Aorta (tissue), 5 donors: ENCODE measurements around the gene CDK14. TPM values are rescaled to one million over a fixed set of nuclear protein-coding genes. Genes with fewer than 3 reads are reported as not detected.

Experiments
- ATAC-seq: fragments of 200-7000 bp; cut with Tn5 transposase; one replicate; pipeline ENCODE4 v1.9.1; 2022; ENCODE audit warnings: moderate library complexity; ENCODE audit not compliant: low FRiP score
- DNase-seq, 2 donors: peaks; one replicate each; pipeline ENCODE4 v3.0.0-alpha.2; 2020
- H3K27ac ChIP-seq, 2 donors: one replicate each; pipeline ENCODE4 v1.5.1; 2013; ENCODE audit warnings: low read length in 2 of 2, mild to moderate bottlenecking in 2 of 2, moderate library complexity in 2 of 2, control low read depth in 1 of 2, inconsistent platforms in 1 of 2, low read depth in 1 of 2
- H3K27me3 ChIP-seq, 2 donors: one replicate each; pipeline ENCODE4 v1.6.1; 2013; ENCODE audit warnings: control low read depth in 1 of 2, low read length in 1 of 2, mild to moderate bottlenecking in 1 of 2, moderate library complexity in 1 of 2; ENCODE audit not compliant: insufficient read depth in 2 of 2, control insufficient read depth in 1 of 2
- H3K36me3 ChIP-seq, 2 donors: one replicate each; pipeline ENCODE4 v1.6.1; 2013; ENCODE audit warnings: control low read depth in 1 of 2, low read length in 1 of 2, mild to moderate bottlenecking in 1 of 2; ENCODE audit not compliant: insufficient read depth in 2 of 2, control insufficient read depth in 1 of 2
- H3K4me1 ChIP-seq, 2 donors: one replicate each; pipeline ENCODE4 v1.6.1; 2013; ENCODE audit warnings: low read length in 2 of 2, control low read depth in 1 of 2, mild to moderate bottlenecking in 1 of 2, moderate library complexity in 1 of 2; ENCODE audit not compliant: insufficient read depth in 2 of 2, control insufficient read depth in 1 of 2
- H3K4me3 ChIP-seq, 2 donors: one replicate each; pipeline ENCODE4 v1.5.1; 2013; ENCODE audit warnings: low read length in 2 of 2, control low read depth in 1 of 2, mild to moderate bottlenecking in 1 of 2
- H3K9me3 ChIP-seq: one replicate; pipeline ENCODE4 v1.6.1; 2013; ENCODE audit warnings: mild to moderate bottlenecking, low read length; ENCODE audit not compliant: control insufficient read depth
- WGBS, 2 donors: extraction: QIAGEN DNeasy Blood & Tissue Kit; methylation state at CpG; one replicate each; pipeline ENCODE4 v1.1.7; 2013; 5-methylcytosine and 5-hydroxymethylcytosine counted together
- intact Hi-C, 2 donors: fragments of 100-400 bp; cut with DNase I; formaldehyde crosslinking; loops; one replicate each; pipeline versions ENCODE4 v1.14.2 to v1.15.0; 2022
- polyA plus RNA-seq, 2 donors: library from polyadenylated mRNA; stranded (reverse); fragments of 200-250 nt; gene quantifications; one replicate each; pipeline ENCODE4 v1.2.3, GENCODE V29; 2013
- total RNA-seq, 2 donors: library from RNA; stranded (reverse); fragmentation: NEBNext Ultra II Directional; extraction: Animal tissue kit (Norgen Biotek cat#: 25700); gene quantifications; one replicate each; pipeline ENCODE4 v1.2.1, GENCODE V29; 2021
- donor health status: healthy with polysubstance abuse.
- donor health status: Bipolar disorder and iron deficiency.
- donor health status: DM: no; HTN: no; CAD: no.
- donor health status: DM: no; HTN: no; CAD: no.
- donor health status: DM: yes; HTN: yes; CAD: no.

CDK14 gene
- total and polyA plus RNA-seq, 4 donors, result 4.6 to 72.4 (median 29.5) TPM

DNA sequence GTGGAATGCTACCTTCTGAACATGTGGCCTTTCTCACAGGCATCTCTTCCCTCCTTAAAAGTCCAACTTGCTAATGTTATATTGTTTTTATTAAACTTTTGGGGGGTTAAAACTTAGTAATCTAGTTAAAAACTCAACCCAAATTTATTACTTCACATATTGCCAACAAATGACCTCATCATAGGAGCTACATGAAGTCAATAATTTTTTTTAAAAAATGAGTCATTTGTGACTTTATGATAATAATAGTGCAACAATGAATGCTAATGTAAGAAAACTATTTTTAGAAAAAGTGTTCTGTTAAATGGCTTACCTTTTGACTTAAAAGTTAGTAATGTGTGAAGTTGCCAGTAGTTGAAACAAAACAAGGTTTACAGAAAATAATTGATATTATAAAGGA, 342.2 kb downstream of the CDK14 start:
- DNase-seq (no peak), ATAC-seq (no peak)

GRCh38 chr7:90939666-90940065, 343.5 kb downstream of the CDK14 start:
- Histone ChIP-seq H3K9me3 (no peaks in the 10 kb centered on the region), H3K4me1 (peaks cover 0 to 2% of the 10 kb centered on the region in 2 donors), H3K27ac (no peak overlapping the region), H3K4me3 (no peak overlapping the region), H3K27me3 (no peaks in the 10 kb centered on the region), H3K36me3 (no peaks in the 10 kb centered on the region)
- DNase-seq, result no peak
- no peak for ATAC-seq
- intact Hi-C loops, result no loop called here
- WGBS, 2 donors, result 11 to 21% methylated on average over 3 of the region's 3 CpGs

More for the DNA sequence above, 342.2 kb downstream of the CDK14 start:
- H3K27ac ChIP-seq, result no peak overlapping the region
- H3K27me3 ChIP-seq, result no peaks in the 10 kb centered on the region
- intact Hi-C loops, result no loop called here
- H3K36me3 ChIP-seq, result no peaks in the 10 kb centered on the region
- peaks cover 0 to 2% of the 10 kb centered on the region in 2 donors for H3K4me1 ChIP-seq
- H3K4me3 ChIP-seq, result no peak overlapping the region
- H3K9me3 ChIP-seq, result no peaks in the 10 kb centered on the region

- no peak overlapping the region for H3K4me3 ChIP-seq
- ATAC-seq (no peak), DNase-seq (no peak)
- intact Hi-C loops, result no loop called here
- H3K27ac ChIP-seq, result no peak overlapping the region
- no peaks in the 10 kb centered on the region for H3K9me3 ChIP-seq
- H3K27me3 ChIP-seq, result no peaks in the 10 kb centered on the region
- H3K36me3 ChIP-seq, result no peaks in the 10 kb centered on the region
- WGBS, 2 donors, result 68 to 72% methylated on average over 3 of the region's 3 CpGs
- H3K4me1 ChIP-seq, result peaks cover 2 to 7% of the 10 kb centered on the region in 2 donors
Observed at GRCh38 chr7:90944021-90944420, 347.9 kb downstream of the CDK14 start.

DNA sequence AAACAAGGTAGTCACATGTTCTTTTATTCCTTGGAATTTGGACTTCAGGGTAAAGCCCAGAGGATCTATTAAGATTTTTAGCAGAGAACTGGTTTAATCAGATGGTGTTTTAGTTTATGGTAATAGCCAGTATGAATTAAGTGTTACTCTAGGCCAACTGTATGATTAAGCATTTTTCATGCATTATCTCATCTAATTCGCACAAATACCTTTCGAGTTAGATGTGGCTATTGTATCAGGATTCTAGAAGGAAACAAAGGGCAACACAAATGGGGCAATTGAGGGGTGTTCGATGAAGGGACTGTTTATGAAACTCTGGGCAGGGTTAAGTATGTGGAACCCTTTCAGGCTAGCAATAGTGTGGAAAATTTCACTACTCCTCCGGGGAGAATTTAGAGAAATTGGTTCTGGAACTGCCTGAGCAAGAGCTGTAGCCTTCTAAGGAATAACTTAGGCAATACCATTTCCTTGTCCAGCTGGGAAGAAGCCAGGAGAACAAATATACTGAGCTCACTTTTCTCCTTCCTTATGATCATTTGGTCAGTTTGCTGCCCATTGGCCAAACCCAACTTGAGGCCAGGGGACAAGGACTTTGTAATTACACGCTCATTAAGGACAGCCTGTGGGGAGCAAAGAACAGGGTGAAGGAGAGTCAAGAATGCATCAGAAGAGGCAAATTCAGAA, 349.1 kb downstream of the CDK14 start:
- 22 to 35% methylated on average over 5 of the region's 5 CpGs for WGBS, 2 donors
- Histone ChIP-seq H3K36me3 (no peaks in the 10 kb centered on the region), H3K27me3 (no peaks in the 10 kb centered on the region), H3K4me3 (no peak overlapping the region), H3K27ac (peak overlapping the region; percentile 66 to 72), H3K9me3 (no peaks in the 10 kb centered on the region), H3K4me1 (peaks cover 2 to 7% of the 10 kb centered on the region in 2 donors)
- ATAC-seq (peak; percentile 76), DNase-seq (no peak)
- intact Hi-C loops, result no loop called here

- H3K27me3 ChIP-seq, result no peaks in the 10 kb centered on the region
- 30 to 36% methylated on average over 10 of the region's 10 CpGs for WGBS, 2 donors
- intact Hi-C loops, result no loop called here
- H3K27ac ChIP-seq, result peak overlapping the region; percentile 74 to 76
- H3K4me1 ChIP-seq, result peaks cover under 1 to 7% of the 10 kb centered on the region in 2 donors
- no peaks in the 10 kb centered on the region for H3K9me3 ChIP-seq
- DNase-seq (no peak), ATAC-seq (no peak)
- H3K4me3 ChIP-seq, result peak overlapping the region in 1 of 2 donors; percentile 48
- H3K36me3 ChIP-seq, result no peaks in the 10 kb centered on the region
Observed at GRCh38 chr7:90946730-90947501, 350.8 kb downstream of the CDK14 start.

DNA sequence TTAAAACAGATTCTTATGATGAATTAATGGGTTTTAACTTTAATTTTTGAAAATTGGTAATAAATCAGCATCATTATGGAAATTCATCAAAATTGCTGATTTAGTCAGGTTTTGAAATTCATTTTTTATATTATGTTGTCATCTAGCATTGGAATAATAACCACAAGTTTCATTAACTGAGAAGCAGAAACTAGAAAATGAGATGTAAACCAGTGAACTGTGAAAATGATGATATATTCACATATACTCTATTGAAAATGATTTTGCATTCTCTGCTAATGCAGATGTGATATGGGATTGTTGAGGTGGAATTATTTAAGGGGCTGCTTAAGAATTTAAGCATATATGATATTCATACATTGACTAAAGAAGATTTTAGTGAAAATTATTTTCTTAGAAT, 352.0 kb downstream of the CDK14 start:
- Histone ChIP-seq H3K36me3 (no peaks in the 10 kb centered on the region), H3K9me3 (no peaks in the 10 kb centered on the region), H3K27ac (no peak overlapping the region), H3K4me3 (no peak overlapping the region), H3K4me1 (peaks cover 0 to 7% of the 10 kb centered on the region in 2 donors), H3K27me3 (no peaks in the 10 kb centered on the region)
- ATAC-seq (no peak), DNase-seq (no peak)
- intact Hi-C loops, result no loop called here

GRCh38 chr7:90951229-90951628, 355.1 kb downstream of the CDK14 start:
- 82 to 84% methylated on average over 1 of the region's 1 CpG for WGBS, 2 donors

GRCh38 chr7:90951986-90952954, 356.1 kb downstream of the CDK14 start:
- Histone ChIP-seq H3K27me3 (no peaks in the 10 kb centered on the region), H3K9me3 (no peaks in the 10 kb centered on the region), H3K36me3 (no peaks in the 10 kb centered on the region), H3K4me3 (no peak overlapping the region), H3K4me1 (no peaks in the 10 kb centered on the region), H3K27ac (no peak overlapping the region)
- no peak for ATAC-seq
- intact Hi-C loops, result no loop called here
- DNase-seq, result no peak
- WGBS, 2 donors, result 72 to 74% methylated on average over 7 of the region's 7 CpGs

More at GRCh38 chr7:90951229-90951628, 355.1 kb downstream of the CDK14 start:
- Histone ChIP-seq H3K36me3 (no peaks in the 10 kb centered on the region), H3K4me3 (no peak overlapping the region), H3K4me1 (peaks cover 0 to 3% of the 10 kb centered on the region in 2 donors), H3K27ac (no peak overlapping the region), H3K9me3 (no peaks in the 10 kb centered on the region), H3K27me3 (no peaks in the 10 kb centered on the region)
- intact Hi-C loops, result no loop called here
- DNase-seq, result no peak
- no peak for ATAC-seq
